ENCODE results near the gene CCDC188.

Gene CCDC188

DNA sequence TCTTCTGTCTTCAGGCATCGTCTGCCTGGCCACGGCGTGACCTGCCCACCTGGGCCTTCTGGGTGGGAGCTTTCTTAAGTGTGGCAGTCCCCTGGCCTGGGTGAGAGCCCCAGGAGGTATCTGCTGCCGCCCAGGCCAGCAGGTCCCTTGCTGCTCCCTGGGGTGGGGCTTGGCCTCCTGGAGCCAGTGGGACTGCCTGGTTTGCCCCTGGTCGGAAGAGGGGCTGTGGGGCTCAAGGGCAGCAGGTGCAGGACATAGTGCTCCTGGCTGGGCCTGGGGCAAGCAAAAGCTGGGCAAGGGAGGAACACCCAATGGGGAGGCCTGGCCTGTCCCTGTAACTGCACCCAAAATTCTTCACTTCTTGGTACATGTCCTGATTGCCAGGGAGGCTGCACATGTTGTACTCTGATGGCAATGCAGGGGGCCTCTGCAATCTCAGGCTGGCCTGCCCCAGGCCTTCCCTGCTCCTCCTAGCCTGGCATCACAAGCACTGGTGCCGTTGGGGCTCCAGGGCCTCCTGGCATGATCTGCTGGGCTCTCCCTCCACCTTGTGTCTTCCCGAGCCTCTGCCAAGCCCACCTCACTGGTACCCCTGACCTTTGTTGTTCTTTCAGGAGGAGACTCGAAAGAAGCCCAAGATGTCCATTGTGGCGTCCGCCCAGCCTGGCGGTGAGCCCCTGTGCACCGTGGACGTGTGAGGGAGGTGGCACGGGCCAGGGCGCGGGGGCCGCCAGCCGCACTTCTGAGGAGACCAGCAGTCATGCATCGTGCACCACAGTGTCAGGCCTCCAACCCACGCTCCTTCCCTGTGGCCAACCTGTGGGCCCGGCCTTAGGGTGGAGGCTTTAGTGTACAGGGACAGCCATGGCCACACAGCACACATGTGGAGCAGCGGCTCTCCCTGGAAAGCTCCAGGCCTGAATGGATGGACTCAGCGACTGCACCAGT is 41.2 kb downstream of the CCDC188 start:
- no CpG with 5 or more reads among the region's 23 CpGs for WGBS, 2 donors (ENCODE audit: extremely low coverage in 2 of 2, insufficient read length in 2 of 2, insufficient replicate concordance in 1 of 2)
- Histone ChIP-seq H3K4me2 (ENCODE audit: insufficient read depth, low read length, poor library complexity, severe bottlenecking) (no peak overlapping the region), H3K14ac (ENCODE audit: low read length) (no peak overlapping the region), H4K91ac (ENCODE audit: low read depth, low read length, poor library complexity) (no peak overlapping the region), H2BK120ac (ENCODE audit: low read depth, low read length) (no peak overlapping the region), H3K4me1 (ENCODE audit: control insufficient read depth in 2 of 2, insufficient read depth in 1 of 2, low read depth in 1 of 2, low read length in 2 of 2) (no peaks in the 10 kb centered on the region), H3K9me3 (replicated peaks in 1 of 2; ENCODE audit: control insufficient read depth in 2 of 2, insufficient read depth in 1 of 2, low read depth in 1 of 2, low read length in 2 of 2) (peaks cover 0 to under 1% of the 10 kb centered on the region in 2 donors), H3K79me1 (ENCODE audit: low read depth, low read length) (peaks cover 28% of the 10 kb centered on the region), H3K36me3 (replicated peaks in 1 of 2; ENCODE audit: control insufficient read depth in 2 of 2, insufficient read depth in 2 of 2, low read length in 2 of 2) (peaks cover 91 to 100% of the 10 kb centered on the region in 2 donors), H2BK5ac (ENCODE audit: low read length) (no peak overlapping the region), H2BK15ac (ENCODE audit: low read length) (no peak overlapping the region), H2AK5ac (ENCODE audit: low read depth, low read length) (no peak overlapping the region), H3K18ac (ENCODE audit: low read length) (no peak overlapping the region), H3K23ac (ENCODE audit: low read depth, low read length, poor library complexity) (peak overlapping the region; percentile 95), H3K27ac (replicated peaks; ENCODE audit: low read length) (no peak overlapping the region), H4K8ac (ENCODE audit: low read depth, low read length) (peak overlapping the region; percentile 65), H3K27me3 (ENCODE audit: control insufficient read depth in 3 of 3, insufficient read depth in 3 of 3, low read depth in 1 of 3, low read length in 3 of 3) (no peaks in the 10 kb centered on the region), H3K9ac (ENCODE audit: low read depth, low read length, poor library complexity) (no peak overlapping the region), H3K4ac (ENCODE audit: low read length) (no peak overlapping the region), H2AFZ (ENCODE audit: low read length) (no peak overlapping the region), H3K4me3 (ENCODE audit: low read length in 2 of 2) (no peak overlapping the region), H2BK12ac (ENCODE audit: low read length) (no peak overlapping the region)
- DNase-seq (ENCODE audit: low spot score), result no peak

DNA sequence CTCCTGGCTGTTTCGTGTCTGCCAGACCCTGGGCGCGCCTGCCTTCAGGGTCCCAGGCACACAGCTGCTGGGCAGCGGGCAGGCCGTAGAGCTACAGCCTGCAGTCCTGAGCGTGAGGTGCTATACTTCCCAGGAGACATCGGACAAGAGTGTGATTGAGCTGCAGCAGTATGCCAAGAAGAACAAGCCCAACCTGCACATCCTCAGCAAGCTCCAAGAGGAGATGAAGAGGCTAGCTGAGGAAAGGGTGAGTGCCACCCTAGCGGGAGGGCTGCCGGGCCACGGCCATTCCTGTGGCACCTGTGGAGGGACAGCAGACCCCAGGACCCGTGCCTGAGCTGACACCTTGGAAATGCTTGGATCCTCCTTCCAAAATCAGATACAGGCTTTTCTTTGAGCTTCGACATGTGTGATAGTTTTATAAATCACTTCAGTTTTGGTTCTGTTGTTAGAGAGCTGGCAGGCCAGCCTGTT is 42.1 kb downstream of the CCDC188 start:
- Histone ChIP-seq H2BK120ac (ENCODE audit: low read depth, low read length) (no peak overlapping the region), H2AK5ac (ENCODE audit: low read depth, low read length) (no peak overlapping the region), H3K79me1 (ENCODE audit: low read depth, low read length) (peaks cover 29% of the 10 kb centered on the region), H3K36me3 (replicated peaks in 1 of 2; ENCODE audit: control insufficient read depth in 2 of 2, insufficient read depth in 2 of 2, low read length in 2 of 2) (peaks cover 88 to 98% of the 10 kb centered on the region in 2 donors), H3K4me1 (ENCODE audit: control insufficient read depth in 2 of 2, insufficient read depth in 1 of 2, low read depth in 1 of 2, low read length in 2 of 2) (no peaks in the 10 kb centered on the region), H2BK15ac (ENCODE audit: low read length) (no peak overlapping the region), H3K14ac (ENCODE audit: low read length) (no peak overlapping the region), H2AFZ (ENCODE audit: low read length) (no peak overlapping the region), H3K4ac (ENCODE audit: low read length) (no peak overlapping the region), H3K4me3 (ENCODE audit: low read length in 2 of 2) (no peak overlapping the region), H2BK12ac (ENCODE audit: low read length) (no peak overlapping the region), H3K9ac (ENCODE audit: low read depth, low read length, poor library complexity) (no peak overlapping the region), H3K4me2 (ENCODE audit: insufficient read depth, low read length, poor library complexity, severe bottlenecking) (no peak overlapping the region), H3K27me3 (ENCODE audit: control insufficient read depth in 3 of 3, insufficient read depth in 3 of 3, low read depth in 1 of 3, low read length in 3 of 3) (no peaks in the 10 kb centered on the region), H3K23ac (ENCODE audit: low read depth, low read length, poor library complexity) (peak overlapping the region; percentile 85), H4K8ac (ENCODE audit: low read depth, low read length) (no peak overlapping the region), H3K27ac (replicated peaks; ENCODE audit: low read length) (peak overlapping the region; percentile 6), H3K18ac (ENCODE audit: low read length) (no peak overlapping the region), H2BK5ac (ENCODE audit: low read length) (no peak overlapping the region), H3K9me3 (replicated peaks in 1 of 2; ENCODE audit: control insufficient read depth in 2 of 2, insufficient read depth in 1 of 2, low read depth in 1 of 2, low read length in 2 of 2) (peaks cover 0 to 2% of the 10 kb centered on the region in 2 donors), H4K91ac (ENCODE audit: low read depth, low read length, poor library complexity) (no peak overlapping the region)
- no peak for DNase-seq (ENCODE audit: low spot score)
- WGBS, 2 donors (ENCODE audit: extremely low coverage in 2 of 2, insufficient read length in 2 of 2, insufficient replicate concordance in 1 of 2), result no CpG with 5 or more reads among the region's 12 CpGs

DNA sequence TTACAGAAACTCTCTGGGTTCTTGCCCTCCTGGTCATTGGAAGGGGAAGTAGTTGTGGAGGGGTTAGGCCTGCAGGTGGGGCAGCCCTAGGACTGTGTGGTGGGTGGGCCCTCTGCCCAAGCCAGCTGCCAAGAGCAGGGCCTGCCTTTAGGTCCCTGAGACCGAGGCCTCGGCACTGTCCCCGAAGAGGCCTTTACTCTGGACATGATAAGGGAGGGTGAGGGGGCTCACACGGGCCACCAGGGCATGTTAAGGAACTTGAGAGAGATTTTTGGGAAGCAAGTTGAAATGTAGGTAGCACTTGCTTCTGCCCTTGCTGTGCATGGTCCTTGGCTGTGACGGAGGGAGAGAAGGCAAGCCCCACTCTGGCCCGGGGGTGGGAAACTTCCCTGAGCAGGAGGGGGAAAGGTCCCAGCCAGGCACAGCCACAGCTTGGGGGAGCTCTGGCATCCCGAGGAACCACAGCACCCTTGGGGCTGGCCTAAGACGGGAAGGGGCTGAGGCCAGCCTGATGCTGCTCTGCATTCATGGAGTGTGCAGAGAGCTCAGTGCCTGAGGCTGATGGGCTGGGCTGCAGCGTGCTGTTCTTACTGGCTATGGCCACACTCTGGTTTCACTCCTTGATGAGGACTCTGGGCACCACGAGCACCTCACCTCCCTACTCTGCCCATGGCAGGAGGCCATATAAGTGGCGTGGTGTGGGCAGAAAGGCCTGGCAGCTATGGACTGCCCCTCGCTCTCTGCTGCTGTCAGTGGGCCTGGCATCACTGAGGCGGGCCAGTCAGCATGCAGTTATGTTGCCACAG is 42.7 kb downstream of the CCDC188 start:
- no peak overlapping the region for H2BK12ac ChIP-seq (ENCODE audit: low read length)
- H3K27ac ChIP-seq (replicated peaks; ENCODE audit: low read length), result no peak overlapping the region
- H2BK15ac ChIP-seq (ENCODE audit: low read length), result no peak overlapping the region
- H2BK120ac ChIP-seq (ENCODE audit: low read depth, low read length), result no peak overlapping the region
- no peak overlapping the region for H2AFZ ChIP-seq (ENCODE audit: low read length)
- peak overlapping the region; percentile 85 for H3K23ac ChIP-seq (ENCODE audit: low read depth, low read length, poor library complexity)
- H4K8ac ChIP-seq (ENCODE audit: low read depth, low read length), result no peak overlapping the region
- no peak overlapping the region for H3K9ac ChIP-seq (ENCODE audit: low read depth, low read length, poor library complexity)
- H3K14ac ChIP-seq (ENCODE audit: low read length), result no peak overlapping the region
- peak overlapping the region; percentile 80 for H2BK5ac ChIP-seq (ENCODE audit: low read length)
- peaks cover 87 to 98% of the 10 kb centered on the region in 2 donors for H3K36me3 ChIP-seq (replicated peaks in 1 of 2; ENCODE audit: control insufficient read depth in 2 of 2, insufficient read depth in 2 of 2, low read length in 2 of 2)
- H3K18ac ChIP-seq (ENCODE audit: low read length), result no peak overlapping the region
- DNase-seq (ENCODE audit: low spot score), result no peak
- H3K4me1 ChIP-seq (ENCODE audit: control insufficient read depth in 2 of 2, insufficient read depth in 1 of 2, low read depth in 1 of 2, low read length in 2 of 2), result no peaks in the 10 kb centered on the region
- H3K27me3 ChIP-seq (ENCODE audit: control insufficient read depth in 3 of 3, insufficient read depth in 3 of 3, low read depth in 1 of 3, low read length in 3 of 3), result no peaks in the 10 kb centered on the region
- WGBS, 2 donors (ENCODE audit: extremely low coverage in 2 of 2, insufficient read length in 2 of 2, insufficient replicate concordance in 1 of 2), result no CpG with 5 or more reads among the region's 13 CpGs
- no peak overlapping the region for H2AK5ac ChIP-seq (ENCODE audit: low read depth, low read length)
- H3K79me1 ChIP-seq (ENCODE audit: low read depth, low read length), result peaks cover 24% of the 10 kb centered on the region
- no peak overlapping the region for H3K4me2 ChIP-seq (ENCODE audit: insufficient read depth, low read length, poor library complexity, severe bottlenecking)
- H3K9me3 ChIP-seq (replicated peaks in 1 of 2; ENCODE audit: control insufficient read depth in 2 of 2, insufficient read depth in 1 of 2, low read depth in 1 of 2, low read length in 2 of 2), result peaks cover 0 to 2% of the 10 kb centered on the region in 2 donors
- H3K4ac ChIP-seq (ENCODE audit: low read length), result no peak overlapping the region
- H4K91ac ChIP-seq (ENCODE audit: low read depth, low read length, poor library complexity), result no peak overlapping the region
- peak overlapping the region in 1 of 2 donors; percentile 27 for H3K4me3 ChIP-seq (ENCODE audit: low read length in 2 of 2)

Measured in neuronal stem cell (in vitro differentiated cells).